NOMO-1 (cell line): ENCODE data around the gene NOCT.
A peak's percentile ranks its signal among the peaks of the same experiment; 100 is the strongest.
"Not testable (repeated sequence)": the region's sequence is repeated elsewhere in the genome, so short reads cannot be mapped to it uniquely, and the experiment has no call there.

Experiments
- DNase-seq, 2 experiments: peaks; one replicate each; lab custom pipeline; 2025; ENCODE audit not compliant: unreplicated experiment in 2 of 2; lab: John Stamatoyannopoulos, UW

Gene NOCT

GRCh38 chr4:139042981-139043460, 27.4 kb downstream of the NOCT start:
- no peak for DNase-seq

GRCh38 chr4:139044291-139044690, 28.7 kb downstream of the NOCT start:
- DNase-seq = no peak

- DNase-seq = no peak
Observed at GRCh38 chr4:139048026-139048425, 32.4 kb downstream of the NOCT start.

- no peak for DNase-seq
Observed at GRCh38 chr4:139050446-139050845, 34.9 kb downstream of the NOCT start.

- no peak for DNase-seq
Observed at GRCh38 chr4:139053909-139054308, 38.3 kb downstream of the NOCT start.

GRCh38 chr4:139054791-139055505, 39.4 kb downstream of the NOCT start:
- DNase-seq = no peak

- not testable (repeated sequence) for DNase-seq
Observed at GRCh38 chr4:139059026-139059425, 43.4 kb downstream of the NOCT start.

- no peak for DNase-seq
Observed at GRCh38 chr4:139060591-139060990, 45.0 kb downstream of the NOCT start.

GRCh38 chr4:139076016-139076744, 60.6 kb downstream of the NOCT start:
- DNase-seq = no peak

- no peak for DNase-seq
Observed at GRCh38 chr4:139077567-139078355, 62.2 kb downstream of the NOCT start.

GRCh38 chr4:139078926-139079325, 63.3 kb downstream of the NOCT start:
- DNase-seq = no peak

GRCh38 chr4:139082750-139083606, 67.4 kb downstream of the NOCT start:
- peak; percentile 98 for DNase-seq

- peak; percentile 51 to 64 for DNase-seq
Observed at GRCh38 chr4:139083607-139083955, 68.0 kb downstream of the NOCT start.

- peak; percentile 76 to 79 for DNase-seq
Observed at GRCh38 chr4:139083956-139084803, 68.6 kb downstream of the NOCT start.

GRCh38 chr4:139084804-139085093, 69.2 kb downstream of the NOCT start:
- no peak for DNase-seq

GRCh38 chr4:139085141-139085540, 69.6 kb downstream of the NOCT start:
- peak in 1 of 2 experiments; percentile 1 for DNase-seq

GRCh38 chr4:139092271-139092670, 76.7 kb downstream of the NOCT start:
- no peak for DNase-seq
